ENCODE data around the gene PLEKHG2.

DNA sequence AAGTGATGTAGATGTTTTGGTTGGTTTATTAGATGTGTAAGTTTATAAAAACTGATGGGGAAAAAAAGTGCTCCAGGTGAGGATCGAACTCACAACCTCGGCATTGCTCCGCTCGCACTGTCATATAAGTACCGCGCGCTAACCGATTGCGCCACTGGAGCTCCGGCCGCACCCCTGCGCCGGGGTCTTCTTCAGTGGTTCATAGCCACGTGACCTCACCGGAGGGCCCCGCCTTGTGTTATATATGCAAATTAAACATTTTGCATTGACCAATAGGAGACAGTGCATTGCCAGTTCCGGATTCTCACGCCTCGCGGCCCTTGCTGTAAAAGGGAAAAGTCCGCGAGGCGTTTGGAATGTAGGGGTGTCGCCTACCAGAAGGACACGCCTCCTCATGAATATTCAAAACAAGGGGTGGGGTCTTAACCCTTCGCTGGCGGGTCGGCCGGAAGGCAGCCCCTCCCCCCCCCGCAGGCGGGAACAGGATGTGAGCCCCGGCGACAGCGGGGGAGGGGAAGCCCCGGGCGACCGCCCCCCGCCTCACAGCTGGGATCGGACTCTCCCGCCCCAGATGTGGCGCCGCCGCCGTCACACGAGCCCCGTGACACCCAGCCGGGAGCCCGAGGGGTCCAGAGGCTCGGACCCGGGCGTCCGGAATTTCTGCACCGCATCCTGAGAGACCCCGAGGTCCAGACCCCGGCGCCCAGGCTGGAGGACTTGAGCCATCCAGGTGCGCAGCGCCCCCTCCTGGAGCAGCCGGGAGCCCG lies at the start of gene PLEKHG2:
- TF ChIP-seq, protein P1, sequence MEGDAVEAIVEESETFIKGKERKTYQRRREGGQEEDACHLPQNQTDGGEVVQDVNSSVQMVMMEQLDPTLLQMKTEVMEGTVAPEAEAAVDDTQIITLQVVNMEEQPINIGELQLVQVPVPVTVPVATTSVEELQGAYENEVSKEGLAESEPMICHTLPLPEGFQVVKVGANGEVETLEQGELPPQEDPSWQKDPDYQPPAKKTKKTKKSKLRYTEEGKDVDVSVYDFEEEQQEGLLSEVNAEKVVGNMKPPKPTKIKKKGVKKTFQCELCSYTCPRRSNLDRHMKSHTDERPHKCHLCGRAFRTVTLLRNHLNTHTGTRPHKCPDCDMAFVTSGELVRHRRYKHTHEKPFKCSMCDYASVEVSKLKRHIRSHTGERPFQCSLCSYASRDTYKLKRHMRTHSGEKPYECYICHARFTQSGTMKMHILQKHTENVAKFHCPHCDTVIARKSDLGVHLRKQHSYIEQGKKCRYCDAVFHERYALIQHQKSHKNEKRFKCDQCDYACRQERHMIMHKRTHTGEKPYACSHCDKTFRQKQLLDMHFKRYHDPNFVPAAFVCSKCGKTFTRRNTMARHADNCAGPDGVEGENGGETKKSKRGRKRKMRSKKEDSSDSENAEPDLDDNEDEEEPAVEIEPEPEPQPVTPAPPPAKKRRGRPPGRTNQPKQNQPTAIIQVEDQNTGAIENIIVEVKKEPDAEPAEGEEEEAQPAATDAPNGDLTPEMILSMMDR (IDR thresholded peaks at IDR 0.05; ENCODE audit: poor library complexity, severe bottlenecking), result peak; percentile 95
- TF ChIP-seq, protein P2, sequence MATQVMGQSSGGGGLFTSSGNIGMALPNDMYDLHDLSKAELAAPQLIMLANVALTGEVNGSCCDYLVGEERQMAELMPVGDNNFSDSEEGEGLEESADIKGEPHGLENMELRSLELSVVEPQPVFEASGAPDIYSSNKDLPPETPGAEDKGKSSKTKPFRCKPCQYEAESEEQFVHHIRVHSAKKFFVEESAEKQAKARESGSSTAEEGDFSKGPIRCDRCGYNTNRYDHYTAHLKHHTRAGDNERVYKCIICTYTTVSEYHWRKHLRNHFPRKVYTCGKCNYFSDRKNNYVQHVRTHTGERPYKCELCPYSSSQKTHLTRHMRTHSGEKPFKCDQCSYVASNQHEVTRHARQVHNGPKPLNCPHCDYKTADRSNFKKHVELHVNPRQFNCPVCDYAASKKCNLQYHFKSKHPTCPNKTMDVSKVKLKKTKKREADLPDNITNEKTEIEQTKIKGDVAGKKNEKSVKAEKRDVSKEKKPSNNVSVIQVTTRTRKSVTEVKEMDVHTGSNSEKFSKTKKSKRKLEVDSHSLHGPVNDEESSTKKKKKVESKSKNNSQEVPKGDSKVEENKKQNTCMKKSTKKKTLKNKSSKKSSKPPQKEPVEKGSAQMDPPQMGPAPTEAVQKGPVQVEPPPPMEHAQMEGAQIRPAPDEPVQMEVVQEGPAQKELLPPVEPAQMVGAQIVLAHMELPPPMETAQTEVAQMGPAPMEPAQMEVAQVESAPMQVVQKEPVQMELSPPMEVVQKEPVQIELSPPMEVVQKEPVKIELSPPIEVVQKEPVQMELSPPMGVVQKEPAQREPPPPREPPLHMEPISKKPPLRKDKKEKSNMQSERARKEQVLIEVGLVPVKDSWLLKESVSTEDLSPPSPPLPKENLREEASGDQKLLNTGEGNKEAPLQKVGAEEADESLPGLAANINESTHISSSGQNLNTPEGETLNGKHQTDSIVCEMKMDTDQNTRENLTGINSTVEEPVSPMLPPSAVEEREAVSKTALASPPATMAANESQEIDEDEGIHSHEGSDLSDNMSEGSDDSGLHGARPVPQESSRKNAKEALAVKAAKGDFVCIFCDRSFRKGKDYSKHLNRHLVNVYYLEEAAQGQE (IDR thresholded peaks at IDR 0.05; ENCODE audit: borderline replicate concordance), result peak; percentile 8
- peak; percentile 38 for TF ChIP-seq SMC3 (conservative IDR thresholded peaks at IDR 0.05; ENCODE audit: poor library complexity)

All from neural cell (in vitro differentiated cells).